ENCODE results near the gene SH3D21.

Gene SH3D21

GRCh38 chr1:36303244-36303643 is 2.9 kb upstream of the SH3D21 start:
- Histone ChIP-seq H3K4me3 (ENCODE audit: low read depth, low read length) (no peak overlapping the region), H3K27ac (ENCODE audit: extremely low read depth, low read depth, low read length) (no peak overlapping the region), H3K36me3 (ENCODE audit: control insufficient read depth in 2 of 2, insufficient read depth in 1 of 2, low read length in 2 of 2) (peaks cover 16 to 78% of the 10 kb centered on the region in 2 experiments; a peak in 2 of 3 replicates), H3K9me3 (ENCODE audit: control insufficient read depth, insufficient read depth, low read depth, low read length) (no peaks in the 10 kb centered on the region), H3K4me1 (ENCODE audit: control insufficient read depth, insufficient read depth, low read length) (no peaks in the 10 kb centered on the region)
- ChIA-PET CTCF (interaction anchor here (0.9 to 2.4 kb wide), 4 partner anchors 17 to 168 kb away, joined by 3 to 7 read pairs (median 6); no protein-coding TSS in a partner anchor), POLR2A (interaction anchor here (0.7 kb wide), 1 partner anchor 18 kb away, joined by 4 read pairs; no protein-coding TSS in a partner anchor)
- TF ChIP-seq YY2 (tag by site-specific recombination; IDR thresholded peaks at IDR 0.05) (no peak), ZNF664 (tag by site-specific recombination; IDR thresholded peaks at IDR 0.05) (peak; percentile 98), ZSCAN30 (tag by site-specific recombination; IDR thresholded peaks at IDR 0.05) (no peak), SP7 (tag by site-specific recombination; IDR thresholded peaks at IDR 0.05) (peak; percentile 94)

GRCh38 chr1:36303650-36304360 is 2.4 kb upstream of the SH3D21 start:
- ChIA-PET CTCF (interaction anchor here (1.1 to 2.4 kb wide), 3 partner anchors 18 to 204 kb away, joined by 4 to 7 read pairs (median 7); no protein-coding TSS in a partner anchor), POLR2A (interaction anchor here (0.7 kb wide), 1 partner anchor 18 kb away, joined by 4 read pairs; no protein-coding TSS in a partner anchor)
- Histone ChIP-seq H3K4me3 (ENCODE audit: low read depth, low read length) (no peak overlapping the region), H3K4me1 (ENCODE audit: control insufficient read depth, insufficient read depth, low read length) (no peaks in the 10 kb centered on the region), H3K27ac (ENCODE audit: extremely low read depth, low read depth, low read length) (no peak overlapping the region; the same call in 1 of the 2 replicates), H3K36me3 (ENCODE audit: control insufficient read depth in 2 of 2, insufficient read depth in 1 of 2, low read length in 2 of 2) (peaks cover 10 to 78% of the 10 kb centered on the region in 2 experiments; a peak in 2 of 3 replicates), H3K9me3 (ENCODE audit: control insufficient read depth, insufficient read depth, low read depth, low read length) (no peaks in the 10 kb centered on the region)
- TF ChIP-seq KLF16 (tag by site-specific recombination; IDR thresholded peaks at IDR 0.05), result no peak
- TF ChIP-seq ZNF785 (tag by site-specific recombination; IDR thresholded peaks at IDR 0.05), result no peak
- TF ChIP-seq ZNF580 (tag by site-specific recombination; IDR thresholded peaks at IDR 0.05), result no peak
- no peak for TF ChIP-seq ZNF677 (tag by site-specific recombination; IDR thresholded peaks at IDR 0.05)
- TF ChIP-seq ZBTB6 (tag by site-specific recombination; IDR thresholded peaks at IDR 0.05), result no peak
- TF ChIP-seq ZBTB44 (tag by site-specific recombination; IDR thresholded peaks at IDR 0.05), result no peak
- no peak for TF ChIP-seq MEIS1 (CRISPR knock-in tag; IDR thresholded peaks at IDR 0.05; ENCODE audit: borderline replicate concordance)
- TF ChIP-seq PRDM4 (tag by site-specific recombination; IDR thresholded peaks at IDR 0.05), result no peak
- TF ChIP-seq ZSCAN4 (tag by site-specific recombination; IDR thresholded peaks at IDR 0.05), result no peak
- TF ChIP-seq ZFP69B (tag by site-specific recombination; IDR thresholded peaks at IDR 0.05), result no peak
- no peak for TF ChIP-seq ZNF529 (tag by site-specific recombination; IDR thresholded peaks at IDR 0.05; ENCODE audit: insufficient replicate concordance)
- TF ChIP-seq ZFP3 (tag by site-specific recombination; IDR thresholded peaks at IDR 0.05; ENCODE audit: low read depth), result no peak
- no peak for TF ChIP-seq ZNF266 (tag by site-specific recombination; IDR thresholded peaks at IDR 0.05; ENCODE audit: low read depth)

Measured in HEK293 (cell line).